Activated T-cell treated with anti-CD3 and anti-CD28 coated beads for 48 hours (primary cell): Measurements from ENCODE around the gene GH2.
"Not testable (repeated sequence)": the region's sequence is repeated elsewhere in the genome, so short reads cannot be mapped to it uniquely, and the experiment has no call there.

Experiments used
- DNase-seq: peaks from one replicate; pipeline ENCODE4 v3.0.0-alpha.2; 2020; ENCODE audit warnings: low read depth

The GH2 gene

GRCh38 chr17:63911041-63911635 lies 29.4 kb upstream of the GH2 start, which contains the start of gene CSHL1:
Gene CSHL1 (minus strand): TSS chr17:63911258. CDS start chr17:63911196, 62 bp downstream.
- no peak for DNase-seq

GRCh38 chr17:63910096-63910495 lies 28.4 kb upstream of the GH2 start:
- DNase-seq = no peak

- DNase-seq = not testable (repeated sequence)
Observed at GRCh38 chr17:63909586-63909985, 27.8 kb upstream of the GH2 start.

- not testable (repeated sequence) for DNase-seq
Observed at GRCh38 chr17:63907161-63907778, 25.5 kb upstream of the GH2 start.

- not testable (repeated sequence) for DNase-seq
Observed at GRCh38 chr17:63904796-63905195, 23.1 kb upstream of the GH2 start.

GRCh38 chr17:63903787-63904201 lies 22.1 kb upstream of the GH2 start:
- not testable (repeated sequence) for DNase-seq

- DNase-seq = not testable (repeated sequence)
Observed at GRCh38 chr17:63901971-63902370, 20.2 kb upstream of the GH2 start.

- DNase-seq = not testable (repeated sequence)
Observed at GRCh38 chr17:63898899-63899798, 17.4 kb upstream of the GH2 start.

GRCh38 chr17:63896524-63897354 lies 15.0 kb upstream of the GH2 start, which contains the start of gene CSH1:
Gene CSH1 (minus strand): TSS chr17:63896574. CDS start chr17:63896511, 63 bp downstream.
- DNase-seq = not testable (repeated sequence)

GRCh38 chr17:63894821-63895220 lies 13.1 kb upstream of the GH2 start:
- not testable (repeated sequence) for DNase-seq

GRCh38 chr17:63894021-63894420 lies 12.3 kb upstream of the GH2 start:
- not testable (repeated sequence) for DNase-seq

GRCh38 chr17:63892316-63893037 lies 10.7 kb upstream of the GH2 start:
- not testable (repeated sequence) for DNase-seq

GRCh38 chr17:63889026-63889848 lies 7.5 kb upstream of the GH2 start:
- DNase-seq = not testable (repeated sequence)

- not testable (repeated sequence) for DNase-seq
Observed at GRCh38 chr17:63885119-63885518, 3.4 kb upstream of the GH2 start.

GRCh38 chr17:63882626-63883126 lies 932 bp upstream of the GH2 start:
- DNase-seq = not testable (repeated sequence)

- DNase-seq = not testable (repeated sequence)
Observed at GRCh38 chr17:63881337-63881736, 407 bp downstream of the GH2 start.

- DNase-seq = no peak
Observed at GRCh38 chr17:63880706-63881105, 1.0 kb downstream of the GH2 start.

GRCh38 chr17:63878413-63878812 lies 3.3 kb downstream of the GH2 start:
- not testable (repeated sequence) for DNase-seq

GRCh38 chr17:63874693-63875092 lies 7.1 kb downstream of the GH2 start:
- DNase-seq = not testable (repeated sequence)
